Embryonic facial prominence (tissue), 1 donor: ENCODE data around the gene PRSS36.
"Not testable (repeated sequence)": the region's sequence is repeated elsewhere in the genome, so short reads cannot be mapped to it uniquely, and the experiment has no call there.

Experiments used
- DNase-seq: peaks from one replicate; pipeline ENCODE4 v3.0.0-alpha.2; 2016; ENCODE audit errors: extremely low spot score

PRSS36 gene

GRCh38 chr16:31100876-31101641 lies 48.8 kb downstream of the PRSS36 start:
- not testable (repeated sequence) for DNase-seq

- no peak for DNase-seq
Observed at GRCh38 chr16:31099860-31100638, 49.8 kb downstream of the PRSS36 start.

GRCh38 chr16:31094424-31095120 lies 55.3 kb downstream of the PRSS36 start, which contains the start of gene VKORC1:
Gene VKORC1 (minus strand): TSS chr16:31094797. CDS start chr16:31094729, 68 bp downstream.
- DNase-seq, result peak; percentile 83

- DNase-seq, result no peak
Observed at GRCh38 chr16:31094088-31094423, 55.8 kb downstream of the PRSS36 start.

GRCh38 chr16:31093132-31093703 lies 56.6 kb downstream of the PRSS36 start:
- no peak for DNase-seq

- DNase-seq, result no peak
Observed at GRCh38 chr16:31092330-31092729, 57.5 kb downstream of the PRSS36 start.

- DNase-seq, result no peak
Observed at GRCh38 chr16:31090540-31090939, 59.3 kb downstream of the PRSS36 start.

- no peak for DNase-seq
Observed at GRCh38 chr16:31089199-31089598, 60.7 kb downstream of the PRSS36 start.
